NCI-H1694 treated with DMSO at 0.1 percent for 48 hours (cell line): ENCODE data around the gene STK11.

ENCODE experiments used
- DNase-seq: peaks from one replicate; lab custom pipeline; 2025; lab: John Stamatoyannopoulos, UW

Gene STK11

GRCh38 chr19:1250437-1251260 lies 45.1 kb downstream of the STK11 start:
- peak; percentile 26 for DNase-seq

- peak; percentile 7 for DNase-seq
Observed at GRCh38 chr19:1251330-1252220, 46.0 kb downstream of the STK11 start.

- DNase-seq, result no peak
Observed at GRCh38 chr19:1252221-1252820, 46.7 kb downstream of the STK11 start.

GRCh38 chr19:1252821-1253513 lies 47.4 kb downstream of the STK11 start:
- peak; percentile 57 for DNase-seq

GRCh38 chr19:1253514-1254080 lies 48.0 kb downstream of the STK11 start:
- no peak for DNase-seq

GRCh38 chr19:1254081-1254527 lies 48.5 kb downstream of the STK11 start:
- DNase-seq, result no peak

GRCh38 chr19:1254530-1255185 lies 49.1 kb downstream of the STK11 start:
- no peak for DNase-seq

GRCh38 chr19:1255186-1256161 lies 49.9 kb downstream of the STK11 start:
- no peak for DNase-seq

GRCh38 chr19:1256646-1257474 lies 51.3 kb downstream of the STK11 start:
- DNase-seq, result no peak

- DNase-seq, result no peak
Observed at GRCh38 chr19:1257475-1258162, 52.0 kb downstream of the STK11 start.

- no peak for DNase-seq
Observed at GRCh38 chr19:1258163-1258492, 52.5 kb downstream of the STK11 start.

- DNase-seq, result no peak
Observed at GRCh38 chr19:1258707-1259205, 53.2 kb downstream of the STK11 start.

GRCh38 chr19:1259206-1259875 lies 53.8 kb downstream of the STK11 start:
- no peak for DNase-seq

- no peak for DNase-seq
Observed at GRCh38 chr19:1259876-1260748, 54.5 kb downstream of the STK11 start.

GRCh38 chr19:1260749-1261537 lies 55.4 kb downstream of the STK11 start:
- DNase-seq, result peak; percentile 83

GRCh38 chr19:1261538-1261797 lies 55.9 kb downstream of the STK11 start:
- no peak for DNase-seq
